Sigmoid colon (tissue), 7 donors: ENCODE measurements around the gene PLCH1. TPM values are rescaled to one million over a fixed set of nuclear protein-coding genes. Genes with fewer than 3 reads are reported as not detected.

ENCODE experiments used
- DNase-seq: peaks from one replicate; pipeline ENCODE4 v3.0.0-alpha.2; 2019
- H3K27ac ChIP-seq, 4 donors: fragments of 200-600 bp; sonication (generic); one replicate each; pipeline ENCODE4 v1.5.1; 2016 to 2019; ENCODE audit warnings: mild to moderate bottlenecking in 1 of 4
- H3K27me3 ChIP-seq, 3 donors: fragments of 200-600 bp; sonication (generic); one replicate each; pipeline ENCODE4 v1.5.1; 2019; ENCODE audit warnings: mild to moderate bottlenecking in 1 of 3
- H3K36me3 ChIP-seq, 4 donors: fragments of 200-600 bp; sonication (generic); one replicate each; pipeline ENCODE4 v1.5.1; 2016 to 2019
- H3K4me1 ChIP-seq, 4 donors: fragments of 200-600 bp; sonication (generic); one replicate each; pipeline ENCODE4 v1.5.1; 2017 to 2019
- H3K4me3 ChIP-seq, 4 donors: fragments of 200-600 bp; sonication (generic); one replicate each; pipeline ENCODE4 v1.5.1; 2017 to 2019; ENCODE audit warnings: mild to moderate bottlenecking in 2 of 4, moderate library complexity in 1 of 4
- H3K9me3 ChIP-seq, 4 donors: fragments of 200-600 bp in 3 of 4; sonication (generic) in 3 of 4; one replicate each; pipeline versions ENCODE4 v1.5.1 to v1.6.1; 2013 to 2019
- EP300 ChIP-seq, 4 donors: sonication (generic); formaldehyde crosslinking; IDR thresholded peaks; one replicate each; pipeline ENCODE4 v1.6.1; 2017; ENCODE audit warnings: antibody characterized with exemption in 4 of 4
- POLR2A ChIP-seq, 2 donors: fragments of 450-650 bp; IDR thresholded peaks; one replicate each; pipeline ENCODE4 v1.6.1; 2016; ENCODE audit warnings: antibody characterized with exemption in 2 of 2, mild to moderate bottlenecking in 2 of 2, moderate library complexity in 2 of 2
- POLR2AphosphoS5 ChIP-seq, 4 donors: sonication (generic); formaldehyde crosslinking; IDR thresholded peaks; one replicate each; pipeline ENCODE4 v1.6.1; 2017; ENCODE audit warnings: antibody characterized with exemption in 4 of 4
- WGBS, 2 donors: extraction: QIAGEN DNeasy Blood & Tissue Kit; methylation state at CpG; one replicate each; pipeline ENCODE4 v1.1.7; 2013; 5-methylcytosine and 5-hydroxymethylcytosine counted together
- intact Hi-C: fragments of 100-400 bp; cut with DNase I; formaldehyde crosslinking; loops from one replicate; pipeline ENCODE4 v1.15.1; 2023
- polyA plus RNA-seq, 3 donors: library from polyadenylated mRNA; stranded (reverse); fragments of 200-250 nt; gene quantifications; one replicate each; pipeline ENCODE4 v1.2.3, GENCODE V29; 2013
- total RNA-seq, 4 donors: library from RNA; depleted of rRNA; stranded (reverse); fragments of >200 nt; gene quantifications; one replicate each; pipeline ENCODE4 v1.1.0, GENCODE V29; 2016
- TF ChIP-seq, protein P1 (sequence below), 4 experiments: fragments of 450-650 bp in 3 of 4; fragments of 200-600 bp in 1 of 4; IDR thresholded peaks; one replicate each; pipeline ENCODE4 v1.5.1; 2016 to 2019; ENCODE audit warnings: antibody characterized with exemption in 4 of 4, mild to moderate bottlenecking in 3 of 4, moderate library complexity in 2 of 4
- donor health status: healthy with polysubstance abuse.
- donor health status: Bipolar disorder and iron deficiency.
- donor health status: healthy.

Gene PLCH1
- total and polyA plus RNA-seq, 7 donors: 0.36 to 1.9 (median 0.83) TPM

DNA sequence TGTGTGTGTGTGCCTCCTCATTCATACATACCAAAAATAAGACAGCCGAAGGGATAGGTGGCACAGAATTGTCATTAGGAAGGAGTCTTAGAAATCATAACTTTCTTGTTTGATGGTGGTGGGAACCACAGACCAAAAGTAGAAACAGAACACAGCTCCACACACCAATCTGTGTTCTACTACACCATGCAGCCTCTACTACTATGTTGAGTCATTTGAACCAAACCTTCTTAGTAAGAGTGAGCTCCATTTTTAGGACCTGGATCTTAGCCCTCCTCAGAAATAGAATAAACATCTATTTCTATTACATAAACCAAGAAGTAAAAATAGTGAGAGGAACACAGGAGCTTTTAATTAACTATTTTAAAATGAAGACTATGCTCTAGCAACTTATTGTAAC lies 27.9 kb upstream of the PLCH1 start:
- no peak for DNase-seq
- TF ChIP-seq POLR2A (IDR thresholded peaks at IDR 0.05) (no peak), POLR2AphosphoS5 (IDR thresholded peaks at IDR 0.05) (no peak), EP300 (IDR thresholded peaks at IDR 0.05) (no peak)
- TF ChIP-seq, protein P1, sequence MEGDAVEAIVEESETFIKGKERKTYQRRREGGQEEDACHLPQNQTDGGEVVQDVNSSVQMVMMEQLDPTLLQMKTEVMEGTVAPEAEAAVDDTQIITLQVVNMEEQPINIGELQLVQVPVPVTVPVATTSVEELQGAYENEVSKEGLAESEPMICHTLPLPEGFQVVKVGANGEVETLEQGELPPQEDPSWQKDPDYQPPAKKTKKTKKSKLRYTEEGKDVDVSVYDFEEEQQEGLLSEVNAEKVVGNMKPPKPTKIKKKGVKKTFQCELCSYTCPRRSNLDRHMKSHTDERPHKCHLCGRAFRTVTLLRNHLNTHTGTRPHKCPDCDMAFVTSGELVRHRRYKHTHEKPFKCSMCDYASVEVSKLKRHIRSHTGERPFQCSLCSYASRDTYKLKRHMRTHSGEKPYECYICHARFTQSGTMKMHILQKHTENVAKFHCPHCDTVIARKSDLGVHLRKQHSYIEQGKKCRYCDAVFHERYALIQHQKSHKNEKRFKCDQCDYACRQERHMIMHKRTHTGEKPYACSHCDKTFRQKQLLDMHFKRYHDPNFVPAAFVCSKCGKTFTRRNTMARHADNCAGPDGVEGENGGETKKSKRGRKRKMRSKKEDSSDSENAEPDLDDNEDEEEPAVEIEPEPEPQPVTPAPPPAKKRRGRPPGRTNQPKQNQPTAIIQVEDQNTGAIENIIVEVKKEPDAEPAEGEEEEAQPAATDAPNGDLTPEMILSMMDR (IDR thresholded peaks at IDR 0.05): no peak
- WGBS, 2 donors: 86 to 89% methylated on average over 1 of the region's 1 CpG
- intact Hi-C loops: no loop called here
- Histone ChIP-seq H3K9me3 (no peaks in the 10 kb centered on the region), H3K4me1 (peaks cover 0 to 13% (median 6%) of the 10 kb centered on the region in 4 donors), H3K4me3 (no peak overlapping the region), H3K27me3 (no peaks in the 10 kb centered on the region), H3K27ac (no peak overlapping the region), H3K36me3 (peaks cover 0 to 10% (median 1%) of the 10 kb centered on the region in 4 donors)

DNA sequence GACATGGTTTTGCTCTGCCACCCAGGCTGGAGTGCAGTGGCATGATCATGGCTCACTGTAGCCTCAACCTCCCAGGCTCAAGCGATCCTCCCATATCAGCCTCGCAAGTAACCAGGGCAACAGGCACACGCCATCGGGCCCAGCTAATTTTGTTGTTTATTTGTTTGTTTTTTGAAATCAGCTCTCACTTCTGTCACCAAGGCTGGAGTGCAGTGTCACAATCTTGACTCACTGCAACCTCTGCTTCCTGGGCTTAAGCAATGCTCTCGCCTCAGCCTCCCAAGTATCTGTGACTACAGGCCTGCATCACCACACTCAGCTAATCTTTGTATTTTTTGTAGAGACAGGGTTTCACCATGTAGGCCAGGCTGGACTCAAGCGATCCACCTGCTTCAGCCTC lies 26.3 kb upstream of the PLCH1 start:
- H3K36me3 ChIP-seq: peaks cover 0 to 22% (median 1%) of the 10 kb centered on the region in 4 donors
- intact Hi-C loops: no loop called here
- WGBS, 2 donors: 97 to 98% methylated on average over 6 of the region's 6 CpGs

DNA sequence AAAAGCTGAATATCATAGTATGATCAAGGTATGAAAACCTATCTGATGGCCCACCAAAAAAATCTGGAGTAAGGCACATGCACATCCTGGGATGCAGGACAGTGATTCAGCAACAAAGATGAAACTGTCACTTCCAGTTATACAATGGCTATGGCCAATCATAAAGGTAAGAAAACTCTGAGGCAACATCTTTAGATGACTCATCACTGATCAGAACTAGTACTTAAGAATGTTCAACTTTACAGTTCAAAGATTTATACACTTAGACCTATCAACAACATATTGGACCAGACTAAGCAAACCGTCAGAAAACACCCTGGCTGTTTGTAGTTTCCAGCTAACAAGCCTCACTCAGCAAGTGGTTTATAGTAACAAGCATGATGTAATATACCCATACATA lies 21.3 kb upstream of the PLCH1 start:
- no peak overlapping the region for H3K27ac ChIP-seq
- H3K36me3 ChIP-seq: peaks cover 0 to 33% (median 0%) of the 10 kb centered on the region in 4 donors
- DNase-seq: no peak
- H3K27me3 ChIP-seq: no peaks in the 10 kb centered on the region
- intact Hi-C loops: no loop called here
- H3K4me1 ChIP-seq: no peaks in the 10 kb centered on the region
- no peaks in the 10 kb centered on the region for H3K9me3 ChIP-seq
- TF ChIP-seq EP300 (IDR thresholded peaks at IDR 0.05): no peak
- TF ChIP-seq, protein P1 (IDR thresholded peaks at IDR 0.05): no peak
- no peak for TF ChIP-seq POLR2AphosphoS5 (IDR thresholded peaks at IDR 0.05)
- no peak for TF ChIP-seq POLR2A (IDR thresholded peaks at IDR 0.05)
- H3K4me3 ChIP-seq: no peak overlapping the region
- 80 to 83% methylated on average over 1 of the region's 1 CpG for WGBS, 2 donors

More for the DNA sequence above, 26.3 kb upstream of the PLCH1 start:
- Histone ChIP-seq H3K9me3 (no peaks in the 10 kb centered on the region), H3K27ac (no peak overlapping the region), H3K4me1 (peaks cover 0 to 13% (median 6%) of the 10 kb centered on the region in 4 donors), H3K4me3 (no peak overlapping the region), H3K27me3 (no peaks in the 10 kb centered on the region)
- no peak for DNase-seq
- TF ChIP-seq EP300 (IDR thresholded peaks at IDR 0.05) (no peak), POLR2A (IDR thresholded peaks at IDR 0.05) (no peak), POLR2AphosphoS5 (IDR thresholded peaks at IDR 0.05) (no peak)
- TF ChIP-seq, protein P1 (IDR thresholded peaks at IDR 0.05): no peak

DNA sequence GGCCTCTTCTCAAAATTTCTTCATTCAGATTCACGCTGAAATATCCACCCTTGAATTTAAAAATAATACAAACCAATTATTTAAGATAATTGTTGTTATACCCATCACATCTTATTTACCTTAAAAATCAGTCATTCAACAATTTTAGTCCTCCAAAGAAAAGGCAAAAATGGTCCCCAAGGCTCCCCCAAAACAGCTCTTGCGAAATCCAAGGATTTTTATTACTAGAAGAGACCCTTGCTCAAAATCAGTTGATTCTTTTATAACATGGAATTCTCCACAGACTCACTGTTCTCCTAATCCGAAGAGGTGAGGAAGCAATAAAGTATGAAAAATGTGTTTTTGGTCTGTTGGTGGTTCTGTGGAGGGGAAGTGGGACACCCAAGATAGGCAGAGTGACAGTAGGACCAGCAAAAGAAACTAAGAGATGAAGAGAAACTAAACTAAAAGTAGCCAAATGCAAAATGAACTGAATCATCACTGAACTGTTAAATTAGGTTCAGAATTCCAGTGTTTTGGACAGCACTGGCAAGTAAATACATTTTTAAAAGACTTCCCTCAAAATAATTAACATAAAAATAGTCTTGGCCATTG lies 19.1 kb upstream of the PLCH1 start:
- WGBS, 2 donors: 81 to 92% methylated on average over 3 of the region's 3 CpGs
- peaks cover 0 to 33% (median 0%) of the 10 kb centered on the region in 4 donors for H3K36me3 ChIP-seq
- H3K27ac ChIP-seq: no peak overlapping the region
- no peaks in the 10 kb centered on the region for H3K9me3 ChIP-seq
- intact Hi-C loops: no loop called here
- no peak for DNase-seq
- no peaks in the 10 kb centered on the region for H3K4me1 ChIP-seq
- no peak for TF ChIP-seq POLR2A (IDR thresholded peaks at IDR 0.05)
- TF ChIP-seq POLR2AphosphoS5 (IDR thresholded peaks at IDR 0.05): no peak
- TF ChIP-seq, protein P1 (IDR thresholded peaks at IDR 0.05): no peak
- no peak for TF ChIP-seq EP300 (IDR thresholded peaks at IDR 0.05)
- H3K4me3 ChIP-seq: no peak overlapping the region
- no peaks in the 10 kb centered on the region for H3K27me3 ChIP-seq

DNA sequence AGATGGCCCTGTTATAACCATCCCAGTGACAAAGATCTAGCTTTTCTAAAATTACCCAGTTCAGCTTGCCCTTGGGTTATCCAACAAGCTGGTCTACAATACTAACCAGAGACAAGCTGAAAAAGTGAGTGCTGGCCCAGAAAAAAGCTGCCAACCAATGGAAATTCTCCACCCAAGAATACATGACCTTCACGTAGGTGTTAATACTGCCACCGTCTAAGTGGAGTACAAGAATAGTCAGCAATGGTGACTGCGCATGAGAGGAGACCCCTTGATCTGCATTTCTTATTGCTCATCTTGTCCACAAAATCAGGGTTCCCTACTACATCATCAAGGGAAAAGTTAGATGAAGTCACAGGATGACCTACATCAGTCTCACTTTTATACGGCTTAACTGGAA lies 15.8 kb upstream of the PLCH1 start:
- Histone ChIP-seq H3K27me3 (no peaks in the 10 kb centered on the region), H3K27ac (no peak overlapping the region), H3K4me3 (no peak overlapping the region), H3K36me3 (peaks cover 0 to 20% (median 0%) of the 10 kb centered on the region in 4 donors), H3K4me1 (no peaks in the 10 kb centered on the region), H3K9me3 (no peaks in the 10 kb centered on the region)
- 96 to 97% methylated on average over 4 of the region's 4 CpGs for WGBS, 2 donors
- no peak for DNase-seq
- intact Hi-C loops: no loop called here
- TF ChIP-seq POLR2A (IDR thresholded peaks at IDR 0.05) (no peak), POLR2AphosphoS5 (IDR thresholded peaks at IDR 0.05) (no peak), EP300 (IDR thresholded peaks at IDR 0.05) (no peak)
- TF ChIP-seq, protein P1 (IDR thresholded peaks at IDR 0.05): no peak
